ENCODE results near the gene MKRN2.

DNA sequence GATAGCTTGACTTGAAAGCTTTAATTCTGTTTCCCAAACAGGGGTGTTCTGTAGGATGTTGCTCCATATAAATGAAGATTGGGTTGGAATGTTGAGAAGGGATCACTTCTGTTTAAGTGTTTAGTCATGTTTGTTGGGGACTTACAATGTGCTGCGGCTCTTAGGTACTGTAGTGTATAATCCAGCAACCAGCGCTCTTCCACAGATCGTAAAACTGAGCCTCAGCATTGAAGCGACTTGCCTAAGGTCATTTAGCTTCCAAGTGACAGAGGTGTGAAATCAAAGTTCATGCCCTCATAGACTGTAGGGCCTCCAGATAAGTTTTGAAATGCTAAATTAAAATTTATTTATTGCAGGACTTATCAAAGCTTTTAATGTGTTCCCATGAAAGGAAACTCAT is 1.8 kb downstream of the MKRN2 start:
- TF ChIP-seq, protein P1, sequence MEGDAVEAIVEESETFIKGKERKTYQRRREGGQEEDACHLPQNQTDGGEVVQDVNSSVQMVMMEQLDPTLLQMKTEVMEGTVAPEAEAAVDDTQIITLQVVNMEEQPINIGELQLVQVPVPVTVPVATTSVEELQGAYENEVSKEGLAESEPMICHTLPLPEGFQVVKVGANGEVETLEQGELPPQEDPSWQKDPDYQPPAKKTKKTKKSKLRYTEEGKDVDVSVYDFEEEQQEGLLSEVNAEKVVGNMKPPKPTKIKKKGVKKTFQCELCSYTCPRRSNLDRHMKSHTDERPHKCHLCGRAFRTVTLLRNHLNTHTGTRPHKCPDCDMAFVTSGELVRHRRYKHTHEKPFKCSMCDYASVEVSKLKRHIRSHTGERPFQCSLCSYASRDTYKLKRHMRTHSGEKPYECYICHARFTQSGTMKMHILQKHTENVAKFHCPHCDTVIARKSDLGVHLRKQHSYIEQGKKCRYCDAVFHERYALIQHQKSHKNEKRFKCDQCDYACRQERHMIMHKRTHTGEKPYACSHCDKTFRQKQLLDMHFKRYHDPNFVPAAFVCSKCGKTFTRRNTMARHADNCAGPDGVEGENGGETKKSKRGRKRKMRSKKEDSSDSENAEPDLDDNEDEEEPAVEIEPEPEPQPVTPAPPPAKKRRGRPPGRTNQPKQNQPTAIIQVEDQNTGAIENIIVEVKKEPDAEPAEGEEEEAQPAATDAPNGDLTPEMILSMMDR (IDR thresholded peaks at IDR 0.05) = no peak
- no peak for TF ChIP-seq POLR2A (IDR thresholded peaks at IDR 0.05)

All from right lobe of liver (tissue), 4 donors.